GM23248 (cell line): ENCODE results near the gene TMEM53.

ENCODE experiments used
- EZH2 ChIP-seq: fragments of 200-600 bp; sonication (generic); IDR thresholded peaks from 2 replicates; pipeline ENCODE4 v1.6.1; 2018; ENCODE audit warnings: antibody characterized with exemption, mild to moderate bottlenecking; ENCODE audit not compliant: insufficient read depth, poor library complexity, severe bottlenecking
- EZH2phosphoT487 ChIP-seq: fragments of 200-600 bp; sonication (generic); IDR thresholded peaks from 2 replicates; pipeline ENCODE4 v1.6.1; 2018; ENCODE audit warnings: antibody characterized with exemption, moderate library complexity, mild to moderate bottlenecking, low read depth; ENCODE audit not compliant: insufficient read depth

GRCh38 chr1:44672254-44672955 is 1.9 kb downstream of the TMEM53 start:
- no peak for TF ChIP-seq EZH2phosphoT487
- no peak for TF ChIP-seq EZH2
